Calu3 (cell line): ENCODE data around the gene MAP3K13. TPM values are rescaled to one million over a fixed set of nuclear protein-coding genes. Genes with fewer than 3 reads are reported as not detected.
A peak's percentile ranks its signal among the peaks of the same experiment; 100 is the strongest.

Experiments used
- BruUV-seq: library from RNA; stranded (reverse); fragments of 400-500 nt; replicated peaks from 2 replicates; lab custom pipeline; 2021; lab: Mats Ljungman, UMichigan
- CTCF ChIA-PET: fragments of 300-600 bp; sonication (Branson Sonifier 250); formaldehyde crosslinking; loops from one replicate; lab custom pipeline; 2022; ENCODE audit warnings: antibody characterized with exemption; lab: Charles Lee
- DNase-seq: peaks from one replicate; pipeline ENCODE4 v3.0.0; 2022
- H3K27ac Mint-ChIP-seq: one replicate; pipeline ENCODE4 v1.8.0; 2022; ENCODE audit warnings: mixed read lengths; ENCODE audit not compliant: unreplicated experiment
- H3K27me3 Mint-ChIP-seq: one replicate; pipeline ENCODE4 v1.8.0; 2022; ENCODE audit warnings: mixed read lengths; ENCODE audit not compliant: unreplicated experiment
- H3K36me3 Mint-ChIP-seq: one replicate; pipeline ENCODE4 v1.8.0; 2022; ENCODE audit warnings: mild to moderate bottlenecking, moderate library complexity, mixed read lengths; ENCODE audit not compliant: insufficient read depth, unreplicated experiment
- H3K4me1 Mint-ChIP-seq: one replicate; pipeline ENCODE4 v1.8.0; 2022; ENCODE audit warnings: mild to moderate bottlenecking, low read depth, mixed read lengths; ENCODE audit not compliant: unreplicated experiment
- H3K4me3 Mint-ChIP-seq: one replicate; pipeline ENCODE4 v1.8.0; 2022; ENCODE audit warnings: mild to moderate bottlenecking, low read depth, moderate library complexity, mixed read lengths; ENCODE audit not compliant: unreplicated experiment
- H3K9me3 Mint-ChIP-seq: one replicate; pipeline ENCODE4 v1.8.0; 2022; ENCODE audit warnings: low read depth, mixed read lengths; ENCODE audit not compliant: unreplicated experiment
- CTCF ChIP-seq: fragments of 200-600 bp; IDR thresholded peaks from one replicate; pipeline ENCODE4 v1.8.0; 2022; ENCODE audit warnings: antibody characterized with exemption; ENCODE audit not compliant: unreplicated experiment
- intact Hi-C: fragments of 100-400 bp; cut with micrococcal nuclease; formaldehyde crosslinking; loops from one replicate; pipeline ENCODE4 v1.10.0; 2022; ENCODE audit not compliant: unreplicated experiment
- total RNA-seq: library from RNA; stranded (reverse); gene quantifications from 2 replicates; pipeline ENCODE4 v1.2.3, GENCODE V29; 2022

Gene MAP3K13
- total RNA-seq, 1 experiment from 2014 or later: 102 TPM

GRCh38 chr3:185353225-185353624 lies 9.7 kb upstream of the MAP3K13 start:
- H3K4me3 Mint-ChIP-seq: no peak overlapping the region
- no peak for DNase-seq
- no peaks in the 10 kb centered on the region for H3K9me3 Mint-ChIP-seq
- TF ChIP-seq CTCF: no peak
- peaks cover 47% of the 10 kb centered on the region for H3K36me3 Mint-ChIP-seq
- BruUV-seq: no TSS peak
- CTCF ChIA-PET: no interaction called here
- intact Hi-C loops: loop anchor here (5.0 kb wide), 1 partner anchor 36 kb away; no protein-coding TSS in a partner anchor
- H3K4me1 Mint-ChIP-seq: peaks cover 71% of the 10 kb centered on the region
- H3K27me3 Mint-ChIP-seq: no peaks in the 10 kb centered on the region
- H3K27ac Mint-ChIP-seq: peak overlapping the region; percentile 100

DNA sequence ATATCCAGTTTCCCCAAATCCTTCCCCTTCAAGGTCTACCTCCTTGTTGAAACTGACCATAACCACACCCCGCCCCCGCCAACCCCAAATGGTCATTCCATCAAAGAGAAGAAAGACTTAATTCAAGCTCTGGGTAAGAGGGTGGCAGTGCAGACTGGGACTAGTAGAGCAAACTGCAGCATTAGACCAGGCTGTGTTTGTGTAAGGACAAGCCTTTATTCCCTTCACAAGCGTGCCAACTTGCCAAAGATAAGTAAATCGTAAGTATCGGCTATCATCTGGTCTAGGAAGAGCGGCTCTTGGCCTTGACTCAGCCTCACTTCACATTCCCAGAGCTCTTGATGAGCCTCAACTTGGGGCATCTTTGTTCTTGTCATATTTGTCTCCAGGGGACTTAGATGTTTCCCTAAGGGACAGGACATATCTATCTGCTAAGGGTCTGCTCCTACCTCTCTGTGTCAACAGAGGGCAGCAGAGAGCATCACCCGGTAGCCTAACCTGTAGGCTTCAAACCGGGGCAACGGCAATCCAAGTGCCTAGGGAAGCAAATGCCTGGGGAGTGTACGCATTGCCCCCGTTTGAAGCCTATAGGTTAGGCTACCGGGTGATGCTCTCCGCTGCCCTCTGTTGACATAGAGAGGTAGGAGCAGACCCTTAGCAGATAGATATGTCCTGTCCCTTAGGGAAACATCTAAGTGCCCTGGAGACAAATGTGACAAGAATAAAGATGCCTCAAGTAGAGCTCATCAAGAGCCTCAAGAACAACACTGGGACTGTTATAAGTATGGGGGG lies 8.9 kb upstream of the MAP3K13 start:
- H3K4me1 Mint-ChIP-seq: peaks cover 76% of the 10 kb centered on the region
- DNase-seq: peak; percentile 86
- no peaks in the 10 kb centered on the region for H3K27me3 Mint-ChIP-seq
- no TSS peak for BruUV-seq
- peaks cover 47% of the 10 kb centered on the region for H3K36me3 Mint-ChIP-seq
- CTCF ChIA-PET: interaction anchor here (0.6 to 0.7 kb wide), 2 partner anchors 29 to 63 kb away, joined by 4 read pairs; no protein-coding TSS in a partner anchor
- TF ChIP-seq CTCF: peak; percentile 87
- H3K9me3 Mint-ChIP-seq: peaks cover 2% of the 10 kb centered on the region
- H3K27ac Mint-ChIP-seq: peak overlapping the region; percentile 100
- intact Hi-C loops: loop anchor here (5.0 kb wide), 1 partner anchor 37 kb away; no protein-coding TSS in a partner anchor
- H3K4me3 Mint-ChIP-seq: no peak overlapping the region

DNA sequence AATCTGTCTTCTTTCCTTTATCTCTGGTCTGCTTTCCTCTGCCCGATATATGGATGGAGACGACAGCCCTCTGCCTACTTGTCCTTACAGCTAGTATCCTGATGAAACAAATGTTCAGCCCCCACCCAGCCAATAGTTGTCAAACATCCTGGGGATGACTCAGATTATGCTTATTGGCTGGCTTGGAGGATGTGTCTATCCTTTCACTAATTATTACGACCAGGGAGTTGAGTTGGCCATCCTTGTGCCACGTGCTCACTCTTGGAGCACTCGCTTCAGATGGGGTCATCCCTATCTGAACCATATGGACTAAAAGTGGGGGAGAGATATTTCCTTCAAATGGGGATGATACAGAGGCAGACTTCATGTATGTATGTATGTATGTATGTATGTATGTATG lies 6.4 kb upstream of the MAP3K13 start:
- no TSS peak for BruUV-seq
- CTCF ChIA-PET: interaction anchor here (1.0 kb wide), 1 partner anchor 24 kb away, joined by 4 read pairs; no protein-coding TSS in a partner anchor
- no peak for TF ChIP-seq CTCF
- intact Hi-C loops: loop anchor here (5.0 kb wide), 1 partner anchor 56 kb away; no protein-coding TSS in a partner anchor
- no peak overlapping the region for H3K27ac Mint-ChIP-seq
- no peaks in the 10 kb centered on the region for H3K27me3 Mint-ChIP-seq
- H3K36me3 Mint-ChIP-seq: peaks cover 33% of the 10 kb centered on the region
- H3K4me1 Mint-ChIP-seq: peaks cover 66% of the 10 kb centered on the region
- H3K9me3 Mint-ChIP-seq: peaks cover 3% of the 10 kb centered on the region
- H3K4me3 Mint-ChIP-seq: no peak overlapping the region
- no peak for DNase-seq

- Mint-ChIP-seq H3K36me3 (peaks cover 16% of the 10 kb centered on the region), H3K4me1 (peaks cover 46% of the 10 kb centered on the region), H3K27me3 (no peaks in the 10 kb centered on the region), H3K27ac (peak overlapping the region; percentile 55), H3K9me3 (peaks cover 3% of the 10 kb centered on the region), H3K4me3 (no peak overlapping the region)
- DNase-seq: no peak
- no peak for TF ChIP-seq CTCF
- intact Hi-C loops: no loop called here
- no TSS peak for BruUV-seq
- CTCF ChIA-PET: no interaction called here
These were observed 1.0 kb upstream of the MAP3K13 start for GRCh38 chr3:185361920-185362319.
